Stimulated activated CD4-positive, alpha-beta T cell treated with anti-CD3 and anti-CD28 coated beads, Interleukin-15, amount 100 ng/mL, for 1 hour (primary cell): ENCODE measurements around the gene ICAM3.

ENCODE experiments used
- DNase-seq, 2 donors: peaks; one replicate each; pipeline ENCODE4 v3.0.0-alpha.2; 2020; ENCODE audit warnings: low read depth in 1 of 2, low spot score in 1 of 2

ICAM3 gene

GRCh38 chr19:10320602-10321416, 18.6 kb downstream of the ICAM3 start:
- DNase-seq = no peak

GRCh38 chr19:10318807-10319682, 20.4 kb downstream of the ICAM3 start:
- DNase-seq = no peak

GRCh38 chr19:10317857-10318462, 21.5 kb downstream of the ICAM3 start:
- no peak for DNase-seq

- no peak for DNase-seq
Observed at GRCh38 chr19:10317045-10317856, 22.2 kb downstream of the ICAM3 start.

- DNase-seq = no peak
Observed at GRCh38 chr19:10316229-10317044, 23.0 kb downstream of the ICAM3 start.

- peak; percentile 85 to 93 for DNase-seq
Observed at GRCh38 chr19:10315335-10316214, 23.8 kb downstream of the ICAM3 start, which contains the start of gene FDX2. FDX2 (minus strand) TSS chr19:10316015; CDS start chr19:10315996, 19 bp downstream.

GRCh38 chr19:10309423-10309822, 30.0 kb downstream of the ICAM3 start, which contains the start of gene ZGLP1:
ZGLP1 (minus strand) TSS chr19:10309815.
- no peak for DNase-seq

- DNase-seq = no peak
Observed at GRCh38 chr19:10306327-10306726, 33.1 kb downstream of the ICAM3 start.

- DNase-seq = no peak
Observed at GRCh38 chr19:10305139-10305806, 34.2 kb downstream of the ICAM3 start.

- DNase-seq = no peak
Observed at GRCh38 chr19:10299545-10300458, 39.6 kb downstream of the ICAM3 start.

GRCh38 chr19:10295847-10296591, 43.4 kb downstream of the ICAM3 start:
- DNase-seq = no peak

GRCh38 chr19:10295305-10295846, 44.0 kb downstream of the ICAM3 start:
- DNase-seq = peak in 1 of 2 donors; percentile 52

GRCh38 chr19:10294368-10294697, 45.1 kb downstream of the ICAM3 start:
- no peak for DNase-seq

GRCh38 chr19:10293637-10294367, 45.6 kb downstream of the ICAM3 start:
- DNase-seq = no peak

- no peak for DNase-seq
Observed at GRCh38 chr19:10292789-10293636, 46.4 kb downstream of the ICAM3 start.
